IMR-90 (cell line): ENCODE data around the gene SLC28A3.

Experiments used
- BHLHE40 ChIP-seq: fragments of 150-350 bp; IDR thresholded peaks from 2 replicates; pipeline ENCODE4 v1.6.1; 2016; ENCODE audit warnings: mild to moderate bottlenecking, low read depth, low read length
- CHD1 ChIP-seq: IDR thresholded peaks from 2 replicates; pipeline ENCODE4 v1.6.1; 2012; ENCODE audit warnings: low read depth, low read length, improper control_type of control experiment
- MAFK ChIP-seq: IDR thresholded peaks from 2 replicates; pipeline ENCODE4 v1.6.1; 2012; ENCODE audit warnings: low read depth, low read length, improper control_type of control experiment
- MAZ ChIP-seq: IDR thresholded peaks from 2 replicates; pipeline ENCODE4 v1.6.1; 2012; ENCODE audit warnings: low read depth, mild to moderate bottlenecking, low read length, improper control_type of control experiment, moderate library complexity, borderline replicate concordance
- MXI1 ChIP-seq: IDR thresholded peaks from 2 replicates; pipeline ENCODE4 v1.6.1; 2012; ENCODE audit warnings: low read depth, mild to moderate bottlenecking, low read length, moderate library complexity, borderline replicate concordance
- NFE2L2 ChIP-seq: fragments of 150-350 bp; IDR thresholded peaks from 2 replicates; pipeline ENCODE4 v1.6.1; 2016; ENCODE audit warnings: low read depth, mild to moderate bottlenecking, low read length
- POLR2A ChIP-seq: IDR thresholded peaks from 2 replicates; pipeline ENCODE4 v1.6.1; 2012; ENCODE audit warnings: mild to moderate bottlenecking, low read depth, low read length
- RAD21 ChIP-seq: IDR thresholded peaks from 2 replicates; pipeline ENCODE4 v1.6.1; 2012; ENCODE audit warnings: low read length, improper control_type of control experiment
- RCOR1 ChIP-seq: IDR thresholded peaks from 2 replicates; pipeline ENCODE4 v1.6.1; 2012; ENCODE audit warnings: mild to moderate bottlenecking, low read length, improper control_type of control experiment; ENCODE audit not compliant: insufficient replicate concordance
- SMC3 ChIP-seq: fragments of 150-350 bp; IDR thresholded peaks from 2 replicates; pipeline ENCODE4 v1.6.1; 2016; ENCODE audit warnings: low read depth, mild to moderate bottlenecking, antibody characterized with exemption, low read length, moderate library complexity
- TF ChIP-seq, protein P1 (sequence below): conservative IDR thresholded peaks from 2 replicates; pipeline ENCODE4 v1.5.1; 2012; ENCODE audit warnings: mild to moderate bottlenecking, low read depth, low read length, improper control_type of control experiment
- TF ChIP-seq, protein P2 (sequence below): fragments of 150-350 bp; IDR thresholded peaks from 2 replicates; pipeline ENCODE4 v1.6.1; 2017; ENCODE audit warnings: mild to moderate bottlenecking, antibody characterized with exemption, low read length, low read depth

DNA sequence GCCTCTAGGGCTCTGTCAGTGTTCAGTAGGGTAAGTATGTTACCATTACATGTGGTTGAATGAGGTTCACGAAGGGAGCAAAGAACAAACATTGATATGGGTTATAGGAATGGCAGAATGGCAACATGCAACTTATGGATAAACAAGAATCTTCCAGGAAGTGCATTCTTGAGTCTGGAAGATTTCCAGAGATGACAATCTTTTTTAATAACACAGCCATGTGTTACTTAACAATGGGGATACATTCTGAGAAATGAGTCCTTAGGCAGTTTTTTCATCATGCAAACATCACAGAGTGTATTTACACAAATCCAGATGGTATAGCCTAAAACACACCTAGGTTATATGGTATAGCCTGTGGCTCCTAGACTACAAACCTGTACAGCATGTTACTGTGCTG lies 9.1 kb upstream of the SLC28A3 start:
- TF ChIP-seq CHD1 (no peak), MAFK (no peak), MXI1 (no peak), MAZ (no peak), RCOR1 (no peak), SMC3 (no peak), POLR2A (no peak), BHLHE40 (no peak), NFE2L2 (no peak), RAD21 (no peak)
- TF ChIP-seq, protein P1, sequence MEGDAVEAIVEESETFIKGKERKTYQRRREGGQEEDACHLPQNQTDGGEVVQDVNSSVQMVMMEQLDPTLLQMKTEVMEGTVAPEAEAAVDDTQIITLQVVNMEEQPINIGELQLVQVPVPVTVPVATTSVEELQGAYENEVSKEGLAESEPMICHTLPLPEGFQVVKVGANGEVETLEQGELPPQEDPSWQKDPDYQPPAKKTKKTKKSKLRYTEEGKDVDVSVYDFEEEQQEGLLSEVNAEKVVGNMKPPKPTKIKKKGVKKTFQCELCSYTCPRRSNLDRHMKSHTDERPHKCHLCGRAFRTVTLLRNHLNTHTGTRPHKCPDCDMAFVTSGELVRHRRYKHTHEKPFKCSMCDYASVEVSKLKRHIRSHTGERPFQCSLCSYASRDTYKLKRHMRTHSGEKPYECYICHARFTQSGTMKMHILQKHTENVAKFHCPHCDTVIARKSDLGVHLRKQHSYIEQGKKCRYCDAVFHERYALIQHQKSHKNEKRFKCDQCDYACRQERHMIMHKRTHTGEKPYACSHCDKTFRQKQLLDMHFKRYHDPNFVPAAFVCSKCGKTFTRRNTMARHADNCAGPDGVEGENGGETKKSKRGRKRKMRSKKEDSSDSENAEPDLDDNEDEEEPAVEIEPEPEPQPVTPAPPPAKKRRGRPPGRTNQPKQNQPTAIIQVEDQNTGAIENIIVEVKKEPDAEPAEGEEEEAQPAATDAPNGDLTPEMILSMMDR: no peak
- TF ChIP-seq, protein P2, sequence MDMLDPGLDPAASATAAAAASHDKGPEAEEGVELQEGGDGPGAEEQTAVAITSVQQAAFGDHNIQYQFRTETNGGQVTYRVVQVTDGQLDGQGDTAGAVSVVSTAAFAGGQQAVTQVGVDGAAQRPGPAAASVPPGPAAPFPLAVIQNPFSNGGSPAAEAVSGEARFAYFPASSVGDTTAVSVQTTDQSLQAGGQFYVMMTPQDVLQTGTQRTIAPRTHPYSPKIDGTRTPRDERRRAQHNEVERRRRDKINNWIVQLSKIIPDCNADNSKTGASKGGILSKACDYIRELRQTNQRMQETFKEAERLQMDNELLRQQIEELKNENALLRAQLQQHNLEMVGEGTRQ: no peak
